Neural progenitor cell (in vitro differentiated cells): ENCODE data around the gene QRICH1.

Experiments
- CTCF ChIP-seq: fragments of 200-600 bp; sonication (generic); IDR thresholded peaks from 2 replicates; pipeline ENCODE4 v1.5.1; 2017; ENCODE audit warnings: antibody characterized with exemption, mild to moderate bottlenecking
- EZH2 ChIP-seq: fragments of 200-600 bp; sonication (generic); IDR thresholded peaks from 2 replicates; pipeline ENCODE4 v1.6.1; 2017; ENCODE audit warnings: antibody characterized with exemption, mild to moderate bottlenecking, moderate library complexity

- no peak for TF ChIP-seq CTCF
- TF ChIP-seq EZH2: no peak
Measured at GRCh38 chr3:49079270-49079669, 14.6 kb downstream of the QRICH1 start.
